ENCODE measurements around the gene TMEM108. TPM values are rescaled to one million over a fixed set of nuclear protein-coding genes. Genes with fewer than 3 reads are reported as not detected.

The TMEM108 gene
- total RNA-seq, 2 donors from 2014 or later, result not detected

- Mint-ChIP-seq H3K4me3 (peak overlapping the region; percentile 46), H3K4me1 (ENCODE audit: low read depth in 2 of 2) (peaks cover 9% of the 10 kb centered on the region in 2 donors), H3K27me3 (no peaks in the 10 kb centered on the region), H3K27ac (no peak overlapping the region), H3K9me3 (peaks cover 8% of the 10 kb centered on the region), H3K36me3 (no peaks in the 10 kb centered on the region)
- DNase-seq (ENCODE audit: low spot score) (no peak), ATAC-seq (peak; percentile 41 to 45)
Observed at GRCh38 chr3:133209871-133210550, 171.8 kb downstream of the TMEM108 start.

DNA sequence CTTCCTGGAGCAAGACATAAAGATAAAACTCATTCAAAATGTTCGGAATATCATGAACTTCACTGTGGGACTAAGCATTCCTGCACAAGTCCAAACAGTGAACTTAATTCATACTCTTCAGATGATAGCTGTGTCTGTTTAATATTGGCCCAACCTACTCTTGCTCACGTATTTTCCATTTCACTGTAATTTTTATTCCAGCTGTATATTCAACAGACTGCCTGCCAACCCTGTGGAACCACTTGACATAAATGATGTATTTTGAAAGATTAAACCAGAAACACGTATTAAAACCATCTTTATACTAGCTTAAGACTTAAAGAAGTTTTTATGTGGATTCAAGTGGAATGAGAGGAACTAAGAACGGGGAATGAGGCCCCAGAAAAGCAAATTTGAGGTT is 172.5 kb downstream of the TMEM108 start:
- peaks cover 5% of the 10 kb centered on the region for H3K9me3 Mint-ChIP-seq
- H3K4me3 Mint-ChIP-seq, result no peak overlapping the region
- H3K4me1 Mint-ChIP-seq (ENCODE audit: low read depth in 2 of 2), result peaks cover 9% of the 10 kb centered on the region in 2 donors
- DNase-seq (ENCODE audit: low spot score) (no peak), ATAC-seq (no peak)
- H3K27ac Mint-ChIP-seq, result no peak overlapping the region
- no peaks in the 10 kb centered on the region for H3K27me3 Mint-ChIP-seq
- H3K36me3 Mint-ChIP-seq, result no peaks in the 10 kb centered on the region

DNA sequence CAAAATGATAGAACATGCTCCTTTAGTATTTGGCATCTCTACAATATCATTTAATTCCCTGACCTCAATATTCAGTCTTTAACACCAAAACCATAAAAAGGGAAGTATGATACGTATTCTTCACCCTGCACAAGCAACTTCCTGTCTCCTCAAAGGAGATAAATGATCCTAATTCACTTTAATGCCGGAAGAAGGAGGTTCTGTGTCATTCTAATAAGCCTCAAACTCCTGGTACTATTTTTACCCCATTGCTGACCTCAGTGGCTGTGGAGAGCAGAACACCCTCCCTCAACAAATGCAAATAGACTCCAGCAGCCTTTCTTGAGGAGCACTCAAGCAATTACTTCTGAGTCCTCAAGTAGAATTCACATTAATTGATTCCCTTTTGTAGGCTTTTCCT is 173.3 kb downstream of the TMEM108 start:
- Mint-ChIP-seq H3K27ac (no peak overlapping the region), H3K36me3 (no peaks in the 10 kb centered on the region), H3K27me3 (no peaks in the 10 kb centered on the region), H3K9me3 (peaks cover 5% of the 10 kb centered on the region), H3K4me3 (no peak overlapping the region), H3K4me1 (ENCODE audit: low read depth in 2 of 2) (peaks cover 9% of the 10 kb centered on the region in 2 donors)
- no peak for DNase-seq (ENCODE audit: low spot score)
- ATAC-seq, result peak in 1 of 2 donors; percentile 41

DNA sequence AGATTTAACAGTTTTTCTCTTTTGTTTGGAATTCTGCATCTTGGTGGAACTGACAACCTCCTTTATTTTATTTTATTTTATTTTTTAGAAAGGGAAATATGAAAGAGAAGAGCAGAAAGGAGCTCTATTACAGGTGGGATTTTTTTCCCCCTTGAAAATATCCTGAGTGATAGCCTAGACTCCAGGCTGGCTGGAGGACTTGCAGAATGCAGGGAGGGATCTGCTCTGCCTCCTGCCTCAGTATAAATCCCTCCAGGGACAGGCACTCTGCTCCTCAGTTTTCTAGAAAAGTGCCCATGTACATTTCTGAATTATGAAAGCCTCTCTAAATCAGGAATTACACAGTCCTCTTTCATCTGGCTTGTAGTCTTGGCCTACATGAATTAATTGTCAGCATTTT is 173.7 kb downstream of the TMEM108 start:
- H3K36me3 Mint-ChIP-seq, result no peaks in the 10 kb centered on the region
- no peak overlapping the region for H3K27ac Mint-ChIP-seq
- ATAC-seq, result no peak
- H3K4me1 Mint-ChIP-seq (ENCODE audit: low read depth in 2 of 2), result peaks cover 9% of the 10 kb centered on the region in 2 donors
- DNase-seq (ENCODE audit: low spot score), result no peak
- H3K27me3 Mint-ChIP-seq, result no peaks in the 10 kb centered on the region
- no peak overlapping the region for H3K4me3 Mint-ChIP-seq
- peaks cover 5% of the 10 kb centered on the region for H3K9me3 Mint-ChIP-seq

- no peaks in the 10 kb centered on the region for H3K27me3 Mint-ChIP-seq
- DNase-seq (ENCODE audit: low spot score), result no peak
- peaks cover 9% of the 10 kb centered on the region in 2 donors for H3K4me1 Mint-ChIP-seq (ENCODE audit: low read depth in 2 of 2)
- no peak overlapping the region for H3K27ac Mint-ChIP-seq
- H3K9me3 Mint-ChIP-seq, result peaks cover 5% of the 10 kb centered on the region
- H3K4me3 Mint-ChIP-seq, result no peak overlapping the region
- ATAC-seq, result no peak
- no peaks in the 10 kb centered on the region for H3K36me3 Mint-ChIP-seq
Observed at GRCh38 chr3:133213937-133214336, 175.7 kb downstream of the TMEM108 start.

- Mint-ChIP-seq H3K27me3 (no peaks in the 10 kb centered on the region), H3K36me3 (peaks cover 5% of the 10 kb centered on the region), H3K4me1 (ENCODE audit: low read depth in 2 of 2) (no peaks in the 10 kb centered on the region), H3K27ac (no peak overlapping the region), H3K4me3 (no peak overlapping the region), H3K9me3 (peaks cover 7% of the 10 kb centered on the region)
- no peak for DNase-seq (ENCODE audit: low spot score)
- no peak for ATAC-seq
Observed at GRCh38 chr3:133227813-133228212, 189.6 kb downstream of the TMEM108 start.

DNA sequence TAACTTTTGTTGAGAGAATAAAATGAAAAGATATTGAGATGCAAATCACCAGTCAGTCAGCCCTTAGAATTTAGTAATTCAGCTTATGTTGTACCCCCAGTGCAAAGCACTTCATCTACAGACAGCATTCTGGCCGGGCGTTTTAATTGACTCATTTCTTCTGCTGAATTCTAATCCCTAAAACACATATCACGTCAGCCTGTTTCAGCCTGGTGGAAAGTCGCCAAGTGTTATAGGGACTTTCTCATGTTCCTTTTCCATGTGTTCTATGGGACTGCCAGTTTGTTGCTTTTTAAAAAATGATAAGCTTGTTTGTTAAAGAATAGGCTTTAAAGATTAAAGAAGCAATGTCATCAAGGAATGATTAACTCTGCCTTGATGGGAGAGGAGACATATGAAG is 192.0 kb downstream of the TMEM108 start:
- H3K27ac Mint-ChIP-seq, result no peak overlapping the region
- H3K27me3 Mint-ChIP-seq, result no peaks in the 10 kb centered on the region
- no peaks in the 10 kb centered on the region for H3K36me3 Mint-ChIP-seq
- no peak overlapping the region for H3K4me3 Mint-ChIP-seq
- no peaks in the 10 kb centered on the region for H3K9me3 Mint-ChIP-seq
- no peaks in the 10 kb centered on the region for H3K4me1 Mint-ChIP-seq (ENCODE audit: low read depth in 2 of 2)
- ATAC-seq (no peak), DNase-seq (ENCODE audit: low spot score) (no peak)

DNA sequence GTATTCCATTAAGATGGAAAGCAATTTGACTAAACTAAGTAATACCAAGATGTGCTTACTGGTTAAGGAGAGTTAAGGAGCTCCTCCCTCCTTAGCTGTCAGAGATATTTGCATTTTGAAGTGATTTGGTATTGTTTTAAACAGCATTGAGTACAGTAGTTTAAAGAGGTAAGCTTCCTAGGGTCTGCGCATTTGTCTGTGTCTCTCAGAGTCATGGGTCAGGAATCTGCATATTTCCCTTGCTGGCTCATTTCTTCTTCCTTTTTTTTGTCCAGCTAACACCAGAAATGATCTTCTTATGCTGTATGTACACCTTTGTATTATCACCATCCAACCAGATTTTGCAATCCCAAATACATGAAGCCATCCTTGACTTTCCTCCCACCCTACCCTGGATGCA is 198.7 kb downstream of the TMEM108 start:
- Mint-ChIP-seq H3K27me3 (no peaks in the 10 kb centered on the region), H3K36me3 (no peaks in the 10 kb centered on the region), H3K9me3 (peaks cover 10% of the 10 kb centered on the region), H3K4me1 (ENCODE audit: low read depth in 2 of 2) (no peaks in the 10 kb centered on the region), H3K4me3 (no peak overlapping the region), H3K27ac (no peak overlapping the region)
- no peak for DNase-seq (ENCODE audit: low spot score)
- ATAC-seq, result no peak

DNA sequence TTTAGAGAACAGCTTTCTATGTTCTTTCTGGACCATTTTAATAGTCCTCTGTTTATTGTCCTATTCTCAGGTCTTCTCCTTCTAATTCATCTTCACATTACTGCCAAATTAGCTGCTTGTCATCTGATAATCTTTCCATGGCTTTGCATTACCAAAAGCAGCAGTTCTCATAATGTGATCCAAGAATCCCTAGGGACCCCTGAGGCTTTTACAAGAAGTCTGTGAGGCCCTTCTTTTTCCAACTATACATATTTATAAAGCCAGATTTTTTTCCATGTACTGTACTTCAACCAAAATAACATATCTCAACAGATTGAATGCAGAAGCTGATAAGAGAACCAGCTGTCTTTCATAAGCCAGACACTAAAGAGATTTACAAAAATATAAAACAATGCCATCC is 199.2 kb downstream of the TMEM108 start:
- ATAC-seq (no peak), DNase-seq (ENCODE audit: low spot score) (no peak)
- no peak overlapping the region for H3K4me3 Mint-ChIP-seq
- H3K27ac Mint-ChIP-seq, result no peak overlapping the region
- H3K27me3 Mint-ChIP-seq, result no peaks in the 10 kb centered on the region
- no peaks in the 10 kb centered on the region for H3K36me3 Mint-ChIP-seq
- H3K4me1 Mint-ChIP-seq (ENCODE audit: low read depth in 2 of 2), result no peaks in the 10 kb centered on the region
- peaks cover 15% of the 10 kb centered on the region for H3K9me3 Mint-ChIP-seq

- Mint-ChIP-seq H3K4me1 (ENCODE audit: low read depth in 2 of 2) (no peaks in the 10 kb centered on the region), H3K27ac (no peak overlapping the region), H3K36me3 (no peaks in the 10 kb centered on the region), H3K4me3 (no peak overlapping the region), H3K27me3 (no peaks in the 10 kb centered on the region), H3K9me3 (peaks cover 15% of the 10 kb centered on the region)
- DNase-seq (ENCODE audit: low spot score) (no peak), ATAC-seq (no peak)
Observed at GRCh38 chr3:133238015-133238414, 199.8 kb downstream of the TMEM108 start.

- ATAC-seq (no peak), DNase-seq (ENCODE audit: low spot score) (no peak)
- Mint-ChIP-seq H3K27me3 (peaks cover 0 to 5% of the 10 kb centered on the region in 2 donors), H3K4me3 (no peak overlapping the region), H3K9me3 (peaks cover 8% of the 10 kb centered on the region), H3K36me3 (no peaks in the 10 kb centered on the region), H3K27ac (no peak overlapping the region), H3K4me1 (ENCODE audit: low read depth in 2 of 2) (no peaks in the 10 kb centered on the region)
Observed at GRCh38 chr3:133246119-133246518, 207.9 kb downstream of the TMEM108 start.

GRCh38 chr3:133246773-133247172 is 208.6 kb downstream of the TMEM108 start:
- Mint-ChIP-seq H3K27me3 (peaks cover 0 to 5% of the 10 kb centered on the region in 2 donors), H3K36me3 (no peaks in the 10 kb centered on the region), H3K9me3 (peaks cover 5% of the 10 kb centered on the region), H3K4me1 (ENCODE audit: low read depth in 2 of 2) (no peaks in the 10 kb centered on the region), H3K27ac (no peak overlapping the region), H3K4me3 (no peak overlapping the region)
- no peak for ATAC-seq
- no peak for DNase-seq (ENCODE audit: low spot score)

DNA sequence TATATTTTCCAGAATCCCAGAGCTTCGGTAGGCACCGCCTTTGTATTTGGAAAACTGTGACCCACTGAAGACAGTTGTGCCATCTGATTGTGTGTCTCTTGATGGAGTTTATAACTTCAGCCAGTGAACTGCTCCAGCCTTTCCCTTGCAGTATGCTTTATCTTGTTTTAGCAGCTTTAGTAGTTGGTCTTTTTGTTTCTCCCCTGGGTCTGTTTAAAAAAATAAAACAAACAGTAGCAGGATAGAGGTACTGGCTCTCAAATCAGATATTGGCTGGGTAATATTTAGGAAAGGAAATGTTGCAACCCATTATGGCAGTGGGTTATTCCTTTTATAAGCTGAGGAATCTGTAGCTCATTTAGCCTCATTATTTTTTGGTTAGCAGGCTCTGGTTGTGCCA is 210.2 kb downstream of the TMEM108 start:
- H3K27ac Mint-ChIP-seq, result no peak overlapping the region

DNA sequence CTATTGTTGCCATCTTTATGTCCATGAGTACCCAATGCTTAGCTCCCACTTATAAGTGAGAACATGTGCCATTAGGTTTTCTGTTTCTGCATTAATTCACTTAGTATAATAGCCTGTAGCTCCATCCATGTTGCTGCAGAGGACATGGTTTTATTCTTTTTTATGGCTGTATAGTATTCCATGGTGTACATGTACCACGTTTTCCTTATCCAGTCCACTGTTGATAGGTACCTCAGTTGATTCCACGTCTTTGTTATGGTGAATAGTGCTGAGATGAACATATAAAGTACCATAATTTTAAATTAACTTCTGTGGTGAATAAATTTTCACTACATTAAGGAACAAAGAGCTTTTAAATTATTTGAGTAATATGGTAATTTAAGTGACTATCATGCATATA is 211.3 kb downstream of the TMEM108 start:
- Mint-ChIP-seq H3K9me3 (no peaks in the 10 kb centered on the region), H3K27ac (no peak overlapping the region), H3K4me3 (no peak overlapping the region), H3K36me3 (no peaks in the 10 kb centered on the region), H3K27me3 (peaks cover 0 to 7% of the 10 kb centered on the region in 2 donors), H3K4me1 (ENCODE audit: low read depth in 2 of 2) (no peaks in the 10 kb centered on the region)
- ATAC-seq, result no peak
- no peak for DNase-seq (ENCODE audit: low spot score)

More for the DNA sequence above, 210.2 kb downstream of the TMEM108 start:
- H3K27me3 Mint-ChIP-seq, result peaks cover 0 to 10% of the 10 kb centered on the region in 2 donors
- DNase-seq (ENCODE audit: low spot score) (no peak), ATAC-seq (no peak)
- no peak overlapping the region for H3K4me3 Mint-ChIP-seq
- no peaks in the 10 kb centered on the region for H3K4me1 Mint-ChIP-seq (ENCODE audit: low read depth in 2 of 2)
- no peaks in the 10 kb centered on the region for H3K36me3 Mint-ChIP-seq
- H3K9me3 Mint-ChIP-seq, result no peaks in the 10 kb centered on the region

GRCh38 chr3:133254151-133254550 is 216.0 kb downstream of the TMEM108 start:
- Mint-ChIP-seq H3K4me3 (no peak overlapping the region), H3K27me3 (peaks cover 0 to 4% of the 10 kb centered on the region in 2 donors), H3K27ac (no peak overlapping the region), H3K4me1 (ENCODE audit: low read depth in 2 of 2) (no peaks in the 10 kb centered on the region), H3K9me3 (no peaks in the 10 kb centered on the region), H3K36me3 (no peaks in the 10 kb centered on the region)
- no peak for ATAC-seq
- no peak for DNase-seq (ENCODE audit: low spot score)

Measured in natural killer cell treated with Interleukin-12 subunit alpha and Interleukin-12 subunit beta and Interleukin-15 and Interleukin-18, amount 100 ng/mL, for 72 hours (primary cell).